Germinal center (tissue), 1 donor: ENCODE measurements around the gene GMDS.
A peak's percentile ranks its signal among the peaks of the same experiment; 100 is the strongest.

Experiments used
- DNase-seq: peaks from one replicate; pipeline ENCODE4 v3.0.0; 2012; ENCODE audit warnings: mixed read lengths, low spot score

Gene GMDS

DNA sequence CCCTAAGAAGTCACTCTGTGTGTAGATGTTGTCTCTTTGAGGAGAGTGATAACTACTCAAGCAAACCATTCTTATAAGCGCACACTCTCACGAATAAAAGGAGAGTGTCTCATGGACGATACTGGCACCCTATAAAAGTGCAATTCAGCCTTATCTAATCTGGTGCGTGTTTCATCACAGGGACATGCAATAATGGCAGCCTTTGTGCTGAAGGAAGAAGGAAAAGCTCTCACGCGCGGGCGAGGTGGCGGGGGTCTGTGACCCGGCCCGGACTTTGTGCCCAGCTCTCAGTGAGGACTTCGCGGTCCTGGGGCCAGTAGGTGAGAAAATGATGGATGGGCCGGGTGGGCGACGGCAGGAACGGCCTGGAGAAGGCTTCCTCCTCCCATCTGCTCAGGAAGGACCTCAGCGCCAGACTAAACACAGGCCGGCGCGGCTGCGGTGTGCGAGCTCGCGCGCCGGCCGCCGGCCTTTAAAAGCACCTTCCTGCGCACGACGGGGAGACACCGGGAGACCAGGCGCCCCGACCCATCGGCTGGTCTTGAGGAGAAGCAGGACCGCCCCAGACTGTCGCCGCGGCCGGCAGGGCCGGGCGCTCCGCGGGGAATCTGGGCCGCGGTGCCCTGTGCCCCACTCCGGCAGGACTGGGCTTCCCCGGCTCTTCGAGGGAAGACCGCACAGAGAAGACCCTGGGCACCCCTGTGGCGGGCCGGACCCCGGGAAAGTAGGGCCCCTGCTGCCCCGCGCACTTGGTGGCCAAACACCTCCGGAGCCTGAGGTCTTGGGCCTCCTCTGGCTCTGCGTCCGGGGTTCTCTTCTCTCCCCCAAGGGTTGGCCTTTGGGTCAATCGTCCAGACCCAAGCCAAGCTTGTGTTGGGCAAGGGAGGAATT, 644.0 kb downstream of the GMDS start:
- DNase-seq = no peak

- no peak for DNase-seq
These were observed 644.6 kb downstream of the GMDS start for GRCh38 chr6:1600764-1601157.

DNA sequence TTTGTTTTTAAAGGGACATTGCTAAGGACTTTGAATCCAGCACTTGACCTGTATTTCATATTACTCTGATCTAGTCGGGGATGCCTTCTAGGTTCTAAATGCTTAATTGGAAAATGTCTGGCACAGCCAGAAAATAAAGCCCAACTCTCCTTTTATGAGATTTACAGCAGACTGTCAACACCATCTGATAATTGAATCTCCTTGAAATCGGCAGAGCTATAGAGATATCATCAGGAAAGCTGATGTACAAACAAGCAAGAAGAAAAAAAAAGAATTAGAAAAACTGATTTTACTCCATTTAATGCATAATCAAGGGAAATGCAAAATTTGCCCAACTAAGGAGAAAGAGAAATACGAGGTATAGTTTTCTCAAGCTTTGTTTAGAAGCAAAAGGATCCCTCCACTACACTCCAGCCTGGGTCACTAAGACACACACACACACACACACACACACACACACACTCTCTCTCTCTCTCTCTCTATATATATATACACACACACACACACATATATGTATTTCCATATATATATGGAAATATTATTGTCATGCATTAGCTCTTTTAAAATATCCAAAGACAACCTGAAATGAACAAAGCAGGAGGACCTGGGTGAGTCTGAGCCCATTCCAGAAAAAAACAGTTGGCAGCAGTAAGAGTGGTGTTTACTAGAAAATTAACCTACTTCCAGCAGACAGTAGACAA, 645.2 kb downstream of the GMDS start:
- no peak for DNase-seq

DNA sequence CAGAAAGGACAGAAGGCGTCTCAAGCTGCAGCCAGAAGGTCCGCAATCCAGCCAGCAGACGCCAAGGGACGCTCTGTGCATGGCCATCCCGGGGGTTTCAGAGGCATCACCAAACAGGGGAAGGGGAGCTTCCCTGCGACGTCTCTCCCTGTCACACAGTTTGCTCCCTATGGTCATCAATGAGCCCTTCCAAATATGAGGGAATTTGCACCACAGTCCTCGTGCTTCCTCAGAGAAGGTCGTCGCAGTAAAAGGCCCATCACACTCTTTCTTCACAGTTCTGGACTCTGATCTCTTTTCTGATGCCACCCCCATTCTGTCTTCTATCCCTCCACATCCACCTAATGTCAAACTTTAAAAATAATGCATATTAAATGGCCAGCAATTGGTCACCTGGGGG, 645.9 kb downstream of the GMDS start:
- no peak for DNase-seq

GRCh38 chr6:1598886-1599285, 646.5 kb downstream of the GMDS start:
- DNase-seq = no peak

DNA sequence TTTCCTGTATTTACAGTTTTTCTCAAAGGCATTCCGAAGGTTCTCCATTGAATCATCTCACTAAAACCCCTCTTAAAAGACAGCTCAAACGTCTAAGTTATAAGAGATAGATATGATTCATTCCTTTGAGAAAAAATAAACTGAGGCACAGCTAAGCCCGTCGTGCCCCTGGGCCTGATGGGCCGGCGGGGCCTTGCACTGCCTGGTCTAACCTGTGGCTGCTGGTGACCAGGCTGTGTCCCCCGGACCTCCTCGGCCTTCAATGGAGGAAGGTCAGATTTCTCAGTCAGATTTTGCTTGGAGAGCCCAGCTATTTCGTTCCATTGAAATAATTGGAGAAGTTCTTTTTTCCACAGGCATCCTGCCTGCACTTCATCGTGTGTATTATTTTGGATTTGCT, 647.0 kb downstream of the GMDS start:
- no peak for DNase-seq

DNA sequence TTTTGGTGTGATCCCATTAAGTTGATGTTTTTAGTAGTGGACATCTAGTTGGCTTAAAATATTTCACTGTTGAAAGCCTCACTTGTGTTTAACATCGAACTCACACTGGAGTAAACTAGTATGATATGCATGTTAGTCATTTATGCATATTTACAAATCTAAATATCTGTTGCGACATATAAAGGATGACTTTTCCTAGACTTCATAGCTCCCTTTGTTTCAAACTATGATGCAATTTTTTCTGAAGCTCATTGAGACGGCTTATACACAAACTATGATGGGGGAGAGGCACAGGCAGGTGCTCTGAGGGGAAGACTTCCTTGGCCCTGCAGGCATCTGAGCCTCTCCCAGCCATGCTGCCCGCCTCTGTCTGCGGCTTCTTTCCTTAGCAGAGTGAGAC, 647.5 kb downstream of the GMDS start:
- DNase-seq = no peak

DNA sequence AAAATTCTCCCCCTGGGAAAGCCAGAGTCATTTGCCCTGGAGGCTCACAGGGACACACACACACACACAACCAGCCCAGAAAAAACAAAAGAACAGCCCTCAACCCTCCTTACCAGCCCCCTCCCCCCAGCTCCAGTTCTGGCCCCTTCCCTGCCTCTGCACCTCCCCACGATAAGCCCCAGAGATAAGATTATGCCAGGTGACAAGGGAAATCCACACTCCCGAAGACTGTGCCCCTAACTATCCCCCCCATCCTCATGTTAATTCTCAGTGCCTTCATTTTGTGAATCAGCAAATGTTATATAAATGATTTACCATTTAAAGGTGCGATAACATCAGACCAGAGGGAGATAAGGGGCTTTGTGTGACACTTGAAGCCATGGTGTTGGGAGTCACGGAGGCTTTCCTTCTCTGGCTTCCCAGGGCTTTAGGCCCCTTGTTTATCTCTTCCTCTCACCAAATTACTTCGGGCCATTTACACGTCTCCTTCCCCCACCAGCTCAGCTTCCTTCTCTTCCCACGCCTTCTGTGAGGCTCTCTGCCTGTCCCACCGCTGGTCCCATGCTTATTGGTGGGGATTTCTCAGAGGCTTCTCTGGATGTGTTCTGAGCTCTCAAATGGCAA, 648.2 kb downstream of the GMDS start:
- no peak for DNase-seq

- DNase-seq = peak; percentile 68
These were observed 649.1 kb downstream of the GMDS start for GRCh38 chr6:1596088-1596852.

DNA sequence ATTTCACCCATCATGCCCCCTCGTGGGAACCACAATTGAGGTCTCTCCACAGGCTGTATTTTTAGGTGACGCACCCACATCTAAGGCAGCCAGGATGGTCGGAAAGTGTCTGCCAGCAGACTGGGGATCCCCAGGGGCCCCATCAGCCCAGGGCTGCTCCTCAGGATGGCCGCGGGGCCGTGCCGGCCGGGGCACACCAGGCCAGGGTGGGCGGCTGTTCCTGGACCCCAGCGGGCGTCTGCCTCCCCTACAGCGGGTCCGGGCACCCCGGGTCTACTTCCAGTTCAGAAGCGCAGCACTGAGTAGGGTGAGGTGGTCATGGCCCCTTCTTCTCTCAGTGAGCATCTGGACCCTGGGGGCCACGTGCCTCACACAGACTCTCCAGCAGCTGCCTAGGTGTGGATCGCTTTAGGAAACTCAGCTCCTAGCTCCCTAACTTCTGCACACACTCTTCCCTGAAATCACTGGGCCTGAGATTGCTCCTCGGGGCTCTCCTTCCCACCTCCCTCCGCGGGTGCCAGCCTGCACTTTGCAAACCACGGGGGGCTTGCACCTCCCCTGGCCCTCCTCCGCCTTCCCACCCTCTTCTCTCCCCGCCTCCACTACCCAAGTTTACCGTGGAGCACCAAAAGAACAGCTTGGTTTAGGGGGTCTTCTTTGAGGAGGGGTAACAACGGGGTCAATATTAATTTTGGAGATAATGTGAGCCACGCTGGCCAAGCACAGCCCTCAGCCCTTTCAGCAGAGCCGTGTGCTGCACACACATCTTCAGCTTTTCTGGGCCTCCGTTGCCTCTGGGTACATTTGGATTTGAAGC, 649.9 kb downstream of the GMDS start:
- no peak for DNase-seq

DNA sequence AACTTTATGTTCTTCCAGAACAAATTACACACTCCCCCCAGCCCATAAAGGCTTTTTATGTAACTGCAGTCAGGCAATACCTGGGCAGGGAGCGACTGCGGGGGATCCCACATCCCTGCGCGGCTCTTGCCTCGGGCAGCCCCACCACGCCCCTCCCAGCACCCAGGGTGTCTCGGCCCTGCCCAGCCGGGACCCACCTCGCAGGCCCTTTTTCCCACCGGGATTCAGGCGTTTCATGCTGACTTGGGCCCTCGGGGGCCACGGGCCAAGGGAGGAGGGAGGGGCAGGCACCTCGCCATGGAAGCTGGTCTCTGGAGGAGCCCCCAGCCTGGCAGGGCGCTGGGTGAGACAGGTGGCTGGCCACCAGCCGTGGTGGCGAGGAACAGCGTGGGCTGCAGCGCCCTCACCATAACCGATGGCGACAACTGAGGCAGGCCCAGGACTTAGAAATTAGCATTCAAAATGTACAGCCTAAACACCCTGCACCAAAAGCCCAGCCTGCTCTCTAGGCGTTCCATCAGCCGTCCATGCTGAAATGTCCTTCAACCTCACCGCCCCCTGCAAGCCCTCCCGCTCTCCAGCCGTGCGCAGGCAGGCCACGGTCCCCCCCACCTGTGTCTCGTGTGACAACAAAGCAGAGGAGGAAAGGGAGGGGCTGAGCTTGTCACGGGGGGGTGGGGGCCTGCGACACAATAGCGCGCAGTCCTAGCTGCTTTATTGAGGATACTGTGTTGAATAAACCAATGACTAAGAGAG, 650.8 kb downstream of the GMDS start:
- no peak for DNase-seq

GRCh38 chr6:1593958-1594314, 651.5 kb downstream of the GMDS start:
- DNase-seq = no peak

- no peak for DNase-seq
These were observed 652.0 kb downstream of the GMDS start for GRCh38 chr6:1593286-1593957.

DNA sequence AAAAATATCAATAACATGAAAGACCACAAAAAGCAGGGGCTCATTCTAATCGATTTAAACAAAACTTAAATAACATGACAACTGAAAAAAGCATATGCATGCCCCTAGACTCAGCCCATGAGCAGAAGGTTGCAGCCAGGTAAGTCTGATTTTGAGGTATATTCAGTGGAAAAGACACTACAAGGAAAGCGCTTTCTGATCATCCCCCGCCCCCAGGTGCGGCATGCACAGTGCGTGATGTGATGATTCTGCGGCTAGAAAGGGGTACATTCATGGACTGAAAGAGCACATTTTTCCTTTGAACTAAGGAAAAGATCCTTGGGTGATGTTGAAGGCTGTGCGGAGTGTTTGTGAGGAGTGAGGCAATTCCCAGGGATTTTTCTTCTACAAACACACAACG, 652.6 kb downstream of the GMDS start:
- no peak for DNase-seq

DNA sequence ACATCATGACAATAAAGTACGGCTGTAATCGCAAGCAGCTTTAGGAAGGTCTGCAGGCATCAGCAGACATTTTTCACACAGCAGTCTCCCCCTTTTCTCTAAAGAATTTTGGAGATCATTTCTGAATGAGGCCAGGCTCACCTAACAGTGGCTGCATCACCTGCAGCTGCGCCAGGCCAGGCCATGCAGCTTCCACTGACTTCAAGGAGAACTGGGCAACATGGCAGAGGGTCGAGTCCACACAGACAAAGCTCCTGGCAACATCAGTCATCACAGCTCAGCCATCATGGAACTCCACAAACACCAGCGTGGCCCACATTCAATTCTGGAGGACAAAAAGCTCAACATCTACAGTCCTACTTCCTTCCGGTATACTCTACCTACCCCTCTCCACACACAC, 653.5 kb downstream of the GMDS start:
- DNase-seq = no peak

GRCh38 chr6:1591243-1591642, 654.2 kb downstream of the GMDS start:
- no peak for DNase-seq

DNA sequence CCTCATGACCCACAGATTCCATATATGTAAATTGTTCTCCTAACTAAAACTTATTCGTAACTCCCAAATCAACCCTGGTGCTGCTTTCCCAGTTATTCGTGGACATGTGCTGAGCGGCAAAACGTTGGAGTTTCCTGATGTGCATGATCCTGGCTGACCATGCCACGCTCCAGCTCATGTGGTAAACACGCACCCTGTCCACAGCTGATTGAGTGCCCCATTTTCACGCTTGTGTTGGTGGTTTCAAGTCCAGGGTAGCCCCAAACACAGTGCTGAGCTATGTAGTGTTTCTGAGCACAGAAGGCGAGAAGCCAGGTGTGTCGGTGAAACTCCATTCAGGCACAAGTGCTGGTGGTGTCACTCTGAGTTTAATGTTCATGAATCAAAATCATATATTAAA, 654.8 kb downstream of the GMDS start:
- no peak for DNase-seq

GRCh38 chr6:1589208-1589607, 656.2 kb downstream of the GMDS start:
- DNase-seq = no peak

DNA sequence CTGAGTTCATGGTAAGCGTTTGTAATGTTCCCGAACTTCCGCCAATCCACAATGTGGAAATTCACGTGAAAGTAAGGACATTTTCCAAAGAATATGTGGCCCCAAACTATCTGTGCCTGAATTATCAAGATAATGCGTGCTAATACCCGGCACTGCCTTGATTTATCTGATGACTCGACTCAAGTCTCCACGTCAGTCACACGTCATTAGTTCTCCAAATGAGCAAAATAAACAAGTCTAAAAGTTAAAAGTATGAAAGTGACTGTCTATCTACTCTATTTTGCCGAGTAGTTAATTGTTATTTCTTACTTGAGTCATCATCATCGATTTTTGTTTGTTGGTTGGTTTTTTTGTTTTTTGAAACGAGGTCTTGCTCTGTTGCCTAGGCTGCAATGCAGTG, 657.4 kb downstream of the GMDS start:
- DNase-seq = no peak

GRCh38 chr6:1587546-1587945, 657.9 kb downstream of the GMDS start:
- DNase-seq = no peak
